Calu3 (cell line): ENCODE results near the gene ACOD1. TPM values are rescaled to one million over a fixed set of nuclear protein-coding genes. Genes with fewer than 3 reads are reported as not detected.

ENCODE experiments used
- BruUV-seq: library from RNA; stranded (reverse); fragments of 400-500 nt; replicated peaks from 2 replicates; lab custom pipeline; 2021; lab: Mats Ljungman, UMichigan
- CTCF ChIA-PET: fragments of 300-600 bp; sonication (Branson Sonifier 250); formaldehyde crosslinking; loops from one replicate; lab custom pipeline; 2022; ENCODE audit warnings: antibody characterized with exemption; lab: Charles Lee
- DNase-seq: peaks from one replicate; pipeline ENCODE4 v3.0.0; 2022
- H3K27ac Mint-ChIP-seq: one replicate; pipeline ENCODE4 v1.8.0; 2022; ENCODE audit warnings: mixed read lengths; ENCODE audit not compliant: unreplicated experiment
- H3K27me3 Mint-ChIP-seq: one replicate; pipeline ENCODE4 v1.8.0; 2022; ENCODE audit warnings: mixed read lengths; ENCODE audit not compliant: unreplicated experiment
- H3K36me3 Mint-ChIP-seq: one replicate; pipeline ENCODE4 v1.8.0; 2022; ENCODE audit warnings: mild to moderate bottlenecking, moderate library complexity, mixed read lengths; ENCODE audit not compliant: insufficient read depth, unreplicated experiment
- H3K4me1 Mint-ChIP-seq: one replicate; pipeline ENCODE4 v1.8.0; 2022; ENCODE audit warnings: mild to moderate bottlenecking, low read depth, mixed read lengths; ENCODE audit not compliant: unreplicated experiment
- H3K4me3 Mint-ChIP-seq: one replicate; pipeline ENCODE4 v1.8.0; 2022; ENCODE audit warnings: mild to moderate bottlenecking, low read depth, moderate library complexity, mixed read lengths; ENCODE audit not compliant: unreplicated experiment
- H3K9me3 Mint-ChIP-seq: one replicate; pipeline ENCODE4 v1.8.0; 2022; ENCODE audit warnings: low read depth, mixed read lengths; ENCODE audit not compliant: unreplicated experiment
- CTCF ChIP-seq: fragments of 200-600 bp; IDR thresholded peaks from one replicate; pipeline ENCODE4 v1.8.0; 2022; ENCODE audit warnings: antibody characterized with exemption; ENCODE audit not compliant: unreplicated experiment
- intact Hi-C: fragments of 100-400 bp; cut with micrococcal nuclease; formaldehyde crosslinking; loops from one replicate; pipeline ENCODE4 v1.10.0; 2022; ENCODE audit not compliant: unreplicated experiment
- total RNA-seq: library from RNA; stranded (reverse); gene quantifications from 2 replicates; pipeline ENCODE4 v1.2.3, GENCODE V29; 2022

ACOD1 gene
- total RNA-seq, 1 experiment from 2014 or later, result not detected

DNA sequence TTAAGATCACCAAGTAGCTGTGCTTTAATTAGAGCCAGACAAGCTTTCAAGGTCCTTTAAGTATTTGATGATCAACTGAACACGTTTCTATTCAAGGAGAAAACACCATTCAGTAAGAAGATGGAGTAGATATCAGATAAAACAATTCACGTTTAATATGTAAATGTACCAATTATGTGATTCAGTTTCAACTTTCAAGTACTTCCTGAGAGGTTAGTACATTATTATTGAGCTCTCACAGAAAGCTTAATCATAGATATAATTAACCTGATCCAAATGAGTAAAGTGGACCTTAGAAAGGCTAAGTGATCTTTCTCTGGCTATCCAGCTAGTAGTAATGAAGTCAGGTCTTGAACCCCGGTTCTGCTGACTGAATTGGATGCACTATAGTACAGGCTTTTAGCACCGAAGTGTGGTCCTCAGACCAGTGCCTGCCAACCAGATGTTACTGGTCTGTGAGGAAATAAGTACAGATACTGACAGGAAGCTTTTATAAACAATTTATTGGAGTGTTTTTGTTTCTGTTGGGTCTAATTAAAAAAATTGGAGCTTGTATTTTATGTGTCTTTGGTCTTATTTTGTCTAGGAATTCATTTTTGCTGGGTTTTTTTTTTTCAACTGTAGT lies 53.8 kb downstream of the ACOD1 start:
- no TSS peak for BruUV-seq
- H3K4me3 Mint-ChIP-seq, result no peak overlapping the region
- H3K4me1 Mint-ChIP-seq, result no peaks in the 10 kb centered on the region
- no peak overlapping the region for H3K27ac Mint-ChIP-seq
- DNase-seq, result no peak
- H3K9me3 Mint-ChIP-seq, result no peaks in the 10 kb centered on the region
- intact Hi-C loops, result no loop called here
- CTCF ChIA-PET, result no interaction called here
- H3K27me3 Mint-ChIP-seq, result no peaks in the 10 kb centered on the region
- TF ChIP-seq CTCF, result no peak
- H3K36me3 Mint-ChIP-seq, result no peaks in the 10 kb centered on the region

- Mint-ChIP-seq H3K27ac (no peak overlapping the region), H3K4me3 (no peak overlapping the region), H3K27me3 (no peaks in the 10 kb centered on the region), H3K9me3 (no peaks in the 10 kb centered on the region), H3K4me1 (no peaks in the 10 kb centered on the region), H3K36me3 (no peaks in the 10 kb centered on the region)
- intact Hi-C loops, result no loop called here
- no TSS peak for BruUV-seq
- CTCF ChIA-PET, result no interaction called here
- no peak for TF ChIP-seq CTCF
- no peak for DNase-seq
Observed at GRCh38 chr13:77002590-77003190, 54.4 kb downstream of the ACOD1 start.

Other genes starting within 250 kb of the ACOD1 start
- 2.8 and 3.7 TPM in 2 replicates for gene KCTD12, start 62.1 kb upstream of the ACOD1 start, total RNA-seq
- 7.3 and 10.7 TPM in 2 replicates for gene CLN5, start 43.6 kb downstream of the ACOD1 start, total RNA-seq
- gene FBXL3, start 78.6 kb downstream of the ACOD1 start, total RNA-seq, result 8.8 and 10.9 TPM in 2 replicates